ENCODE measurements around the gene SLC45A2.

DNA sequence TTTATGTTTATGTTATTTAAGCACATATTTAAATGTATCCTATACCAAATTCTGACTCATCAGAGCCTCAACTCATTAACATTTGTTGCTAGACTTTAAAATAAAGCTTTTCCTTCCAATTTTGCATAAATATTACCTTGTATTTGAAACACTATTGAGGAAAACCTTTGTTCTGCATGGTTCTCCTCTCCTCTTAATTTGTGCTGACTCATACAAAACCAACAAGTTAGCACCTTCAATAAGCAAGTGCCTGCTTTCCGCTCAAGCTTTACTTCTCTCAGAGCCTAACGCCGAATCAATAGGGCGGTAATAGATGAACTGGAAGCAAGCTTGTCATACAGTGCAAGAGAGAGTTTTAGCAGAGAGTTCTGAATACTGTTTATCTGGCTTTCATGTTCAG, 15.5 kb upstream of the SLC45A2 start:
- TF ChIP-seq CTCF (IDR thresholded peaks at IDR 0.05; ENCODE audit: low read depth, low read length, poor library complexity, severe bottlenecking) (no peak), EZH2phosphoT487 (IDR thresholded peaks at IDR 0.05; ENCODE audit: borderline replicate concordance, low read length) (no peak)

All from DOHH2 (cell line).